T-helper 2 cell treated with Interferon-gamma antibody and Interleukin-4, amounts not matched to agents 100 ng/mL and 5 ng/mL, for 36 hours (primary cell): ENCODE measurements around the gene LONRF3. TPM values are rescaled to one million over a fixed set of nuclear protein-coding genes. Genes with fewer than 3 reads are reported as not detected.

Experiments used
- intact Hi-C: fragments of 100-400 bp; cut with micrococcal nuclease; formaldehyde crosslinking; loops from one replicate; pipeline ENCODE4 v1.15.1; 2023
- total RNA-seq: library from RNA; stranded (reverse); gene quantifications from 2 replicates; pipeline ENCODE4 v1.2.3, GENCODE V29; 2022

The LONRF3 gene
- total RNA-seq: 0.14 TPM in 1 of 2 replicates, not detected in the other

GRCh38 chrX:118974088-118974907 lies at the start of gene LONRF3:
Gene LONRF3, plus strand, starts transcription at chrX:118974618. Its CDS starts 163 bp downstream, at chrX:118974781.
- intact Hi-C loops: no loop called here

GRCh38 chrX:118928151-118928550 lies 46.3 kb upstream of the LONRF3 start:
- intact Hi-C loops: no loop called here

DNA sequence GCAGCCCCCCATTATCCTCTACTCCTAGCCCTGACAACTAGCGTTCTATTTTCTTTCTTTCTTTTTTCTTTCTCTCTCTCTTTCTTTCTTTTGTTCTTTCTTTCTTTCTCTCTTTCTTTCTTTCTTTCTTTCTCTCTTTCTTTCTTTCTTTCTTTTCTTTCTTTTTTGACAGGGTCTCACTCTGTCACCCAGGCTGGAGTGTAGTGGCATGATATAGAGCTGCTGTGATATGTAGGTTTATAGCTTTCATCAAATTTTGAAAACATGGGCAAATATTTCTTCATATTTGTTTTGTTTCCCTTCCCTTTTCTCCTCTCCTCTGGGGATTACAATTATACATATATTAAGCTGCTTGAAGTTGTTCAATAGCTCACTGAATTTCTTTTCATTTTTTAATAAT lies 39.1 kb upstream of the LONRF3 start:
- intact Hi-C loops: no loop called here

GRCh38 chrX:118941147-118941546 lies 33.3 kb upstream of the LONRF3 start:
- intact Hi-C loops: no loop called here

DNA sequence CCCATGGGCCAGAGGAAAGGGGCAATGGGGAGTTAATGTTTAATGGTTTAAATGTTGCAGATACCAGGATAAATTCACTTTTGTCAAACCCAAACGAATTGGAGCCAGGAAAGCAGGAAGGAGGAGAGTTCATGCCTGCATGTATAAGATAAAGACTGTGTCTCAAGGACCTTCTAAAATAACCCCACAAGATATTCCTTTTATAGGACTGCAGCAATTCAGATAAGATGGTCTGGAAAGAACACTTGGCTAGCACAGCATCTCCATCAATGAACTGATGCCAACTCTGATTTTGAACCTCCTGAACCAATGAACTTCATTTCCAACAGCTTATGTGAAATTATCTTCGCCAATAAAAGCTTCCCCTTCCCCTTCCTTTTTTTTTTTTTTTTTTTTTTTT lies 31.3 kb upstream of the LONRF3 start:
- intact Hi-C loops: no loop called here

DNA sequence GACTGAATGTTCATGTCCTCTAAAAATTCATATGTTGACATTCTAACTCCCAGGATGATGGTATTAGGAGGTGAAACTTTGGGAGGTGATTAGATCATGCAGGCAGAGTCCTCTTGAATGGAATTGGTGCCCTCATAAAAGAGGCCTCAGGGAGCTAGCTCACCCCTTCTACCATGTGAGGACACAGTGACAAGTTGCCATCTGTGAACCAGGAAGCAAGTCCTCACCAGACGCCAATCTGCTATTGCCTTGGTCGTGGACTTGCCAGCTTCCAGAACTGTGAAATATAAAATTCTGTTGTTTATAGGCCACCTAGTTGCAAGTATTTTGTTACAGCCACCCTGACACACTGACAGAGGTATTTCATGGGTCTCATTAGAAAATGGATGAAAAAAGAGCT lies 28.5 kb upstream of the LONRF3 start:
- intact Hi-C loops: no loop called here

DNA sequence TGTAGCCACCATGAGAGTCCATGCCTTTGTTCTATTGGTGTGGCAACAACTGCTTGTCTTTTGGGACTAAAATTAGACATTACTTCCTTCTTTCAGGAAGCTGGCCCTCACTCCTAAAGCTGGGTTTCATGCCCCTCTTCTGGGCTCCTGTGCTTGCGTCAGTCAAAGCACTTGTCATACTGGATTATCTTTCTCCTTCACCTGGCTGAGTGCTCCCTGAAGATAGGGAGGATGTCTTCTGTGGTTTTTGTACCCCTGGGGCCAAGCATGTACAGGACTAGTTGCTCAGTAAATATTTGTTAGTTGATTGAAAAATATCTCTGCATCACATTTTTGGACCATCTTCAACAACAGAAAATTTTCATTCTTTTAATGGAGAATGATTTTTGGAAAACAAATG lies 26.1 kb upstream of the LONRF3 start:
- intact Hi-C loops: no loop called here

GRCh38 chrX:118961866-118962560 lies 12.4 kb upstream of the LONRF3 start:
- intact Hi-C loops: no loop called here

- intact Hi-C loops: no loop called here
Measured at GRCh38 chrX:118963159-118963558, 11.3 kb upstream of the LONRF3 start.

DNA sequence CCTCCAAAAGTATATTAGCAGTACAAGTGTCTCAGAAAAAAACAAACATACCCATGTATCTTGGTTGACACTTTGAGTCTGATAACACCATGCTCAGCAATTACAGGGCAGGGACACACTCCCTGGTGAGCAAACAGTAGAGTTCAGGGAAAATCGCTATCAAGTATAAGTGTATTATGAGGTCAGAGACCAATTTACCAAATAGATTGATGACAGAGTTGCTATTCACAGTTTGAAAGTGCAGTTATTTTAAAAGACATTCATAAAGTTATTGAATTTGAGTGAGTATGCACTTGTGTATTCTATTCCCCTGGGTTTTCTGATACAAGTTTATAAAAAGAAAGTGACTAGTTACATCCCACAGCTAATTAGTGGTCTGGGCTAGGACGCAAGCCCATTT lies 10.2 kb upstream of the LONRF3 start:
- intact Hi-C loops: no loop called here

DNA sequence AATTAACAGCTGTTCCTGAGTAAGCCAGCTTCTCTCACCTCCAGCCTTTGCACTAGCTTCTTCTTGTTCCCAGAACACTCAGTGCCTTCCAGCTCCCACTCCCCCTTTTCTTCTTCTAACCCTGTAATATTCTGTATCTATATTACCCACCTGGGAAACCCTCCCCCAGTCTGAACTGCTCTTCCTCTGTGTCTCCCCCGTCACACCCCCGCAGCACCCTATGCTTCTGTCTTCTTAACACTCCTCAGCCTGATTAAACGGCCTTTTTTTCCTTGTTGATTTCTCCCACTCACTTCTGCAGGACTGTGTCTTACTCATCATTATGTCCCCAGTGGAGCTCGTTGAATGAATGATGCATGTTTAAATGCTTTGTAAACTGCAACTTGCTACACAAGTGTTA lies 9.0 kb upstream of the LONRF3 start:
- intact Hi-C loops: no loop called here

- intact Hi-C loops: no loop called here
Measured at GRCh38 chrX:118968031-118968430, 6.4 kb upstream of the LONRF3 start.

DNA sequence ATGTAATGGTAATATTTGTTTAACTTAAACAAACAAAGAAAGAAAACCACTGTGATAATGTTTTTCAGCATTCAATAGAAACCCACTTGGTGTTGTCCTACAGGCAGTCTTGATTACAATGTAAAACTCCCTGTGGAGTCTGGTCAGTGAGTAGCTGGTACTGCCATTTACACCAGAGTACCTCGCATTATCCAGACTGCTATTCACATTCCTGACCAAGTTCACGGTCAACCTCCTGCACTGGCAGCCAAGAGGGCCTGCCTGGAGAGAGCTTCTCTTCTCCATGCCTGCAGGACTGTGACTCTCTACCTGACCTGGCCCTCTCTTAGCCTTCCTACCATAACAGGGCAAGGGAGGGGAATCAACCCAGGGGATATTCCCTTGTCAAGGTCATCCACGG lies 2.9 kb upstream of the LONRF3 start:
- intact Hi-C loops: no loop called here

- intact Hi-C loops: no loop called here
Measured at GRCh38 chrX:118973389-118974087, 880 bp upstream of the LONRF3 start.

DNA sequence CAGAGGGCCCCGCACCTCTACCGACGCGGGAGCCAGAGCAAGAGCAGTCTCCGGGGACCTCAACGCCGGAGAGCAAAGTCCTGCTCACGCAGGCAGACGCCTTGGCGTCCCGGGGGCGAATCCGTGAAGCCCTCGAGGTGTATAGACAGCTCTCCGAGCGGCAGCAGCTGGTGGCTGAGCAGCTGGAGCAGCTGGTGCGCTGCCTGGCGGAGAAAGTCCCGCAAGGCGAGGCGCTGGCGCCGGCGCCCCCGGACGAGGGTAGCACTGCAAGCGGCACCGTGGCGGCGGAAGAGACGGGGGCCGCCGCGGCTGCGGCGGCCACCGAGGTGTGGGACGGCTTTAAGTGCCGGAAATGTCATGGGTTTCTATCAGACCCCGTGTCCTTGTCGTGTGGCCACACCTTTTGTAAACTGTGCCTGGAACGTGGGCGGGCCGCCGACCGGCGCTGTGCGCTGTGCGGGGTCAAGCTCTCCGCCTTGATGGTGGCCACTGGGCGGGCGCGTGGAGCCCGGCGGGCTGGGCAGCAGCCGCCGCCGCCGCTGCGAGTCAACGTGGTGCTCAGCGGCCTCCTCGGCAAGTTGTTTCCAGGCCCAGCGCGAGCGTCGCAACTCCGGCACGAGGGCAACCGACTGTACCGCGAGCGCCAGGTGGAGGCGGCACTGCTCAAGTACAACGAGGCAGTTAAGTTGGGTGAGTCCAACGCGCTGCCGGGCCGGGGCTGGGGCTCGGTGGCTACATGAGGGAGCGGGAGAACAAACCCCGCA lies 672 bp downstream of the LONRF3 start:
- intact Hi-C loops: no loop called here

DNA sequence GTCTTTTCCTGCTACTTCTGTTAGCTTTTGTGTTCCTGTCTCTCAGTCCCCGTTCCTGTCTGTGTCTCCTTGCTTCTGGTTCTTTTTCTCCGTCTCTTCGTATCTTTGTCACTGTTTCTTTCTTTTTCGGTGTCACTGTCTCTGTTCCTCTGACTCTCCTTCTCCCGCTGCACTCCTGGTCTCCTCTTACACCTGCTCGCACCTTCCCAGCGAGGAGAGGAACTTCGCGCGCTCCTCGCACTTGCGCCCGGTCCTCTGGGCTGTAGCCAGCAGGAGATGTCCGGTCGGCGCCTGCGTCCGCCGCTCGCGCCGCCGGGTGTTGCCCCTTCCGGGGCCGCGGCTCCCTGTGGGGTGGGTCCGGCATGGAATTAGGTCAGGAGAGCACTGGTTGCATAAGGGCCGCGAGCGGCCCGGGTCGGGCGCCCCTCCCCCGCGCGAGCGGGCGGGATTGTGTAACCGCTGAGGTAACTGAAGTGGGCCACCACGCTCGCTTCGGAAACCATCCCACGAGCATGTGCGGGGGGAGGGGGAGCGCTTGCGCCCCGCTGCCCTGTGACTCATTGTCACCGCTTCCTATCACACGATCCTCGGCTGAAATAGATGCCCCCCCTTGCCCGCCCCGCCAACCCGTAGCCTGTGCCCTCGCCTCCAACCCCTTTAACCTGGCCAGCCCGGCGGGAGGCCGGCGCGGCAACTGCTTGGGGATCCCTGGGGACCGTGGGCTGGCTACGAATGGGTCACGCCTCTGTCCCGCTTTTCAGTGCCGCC lies 1.6 kb downstream of the LONRF3 start:
- intact Hi-C loops: no loop called here

DNA sequence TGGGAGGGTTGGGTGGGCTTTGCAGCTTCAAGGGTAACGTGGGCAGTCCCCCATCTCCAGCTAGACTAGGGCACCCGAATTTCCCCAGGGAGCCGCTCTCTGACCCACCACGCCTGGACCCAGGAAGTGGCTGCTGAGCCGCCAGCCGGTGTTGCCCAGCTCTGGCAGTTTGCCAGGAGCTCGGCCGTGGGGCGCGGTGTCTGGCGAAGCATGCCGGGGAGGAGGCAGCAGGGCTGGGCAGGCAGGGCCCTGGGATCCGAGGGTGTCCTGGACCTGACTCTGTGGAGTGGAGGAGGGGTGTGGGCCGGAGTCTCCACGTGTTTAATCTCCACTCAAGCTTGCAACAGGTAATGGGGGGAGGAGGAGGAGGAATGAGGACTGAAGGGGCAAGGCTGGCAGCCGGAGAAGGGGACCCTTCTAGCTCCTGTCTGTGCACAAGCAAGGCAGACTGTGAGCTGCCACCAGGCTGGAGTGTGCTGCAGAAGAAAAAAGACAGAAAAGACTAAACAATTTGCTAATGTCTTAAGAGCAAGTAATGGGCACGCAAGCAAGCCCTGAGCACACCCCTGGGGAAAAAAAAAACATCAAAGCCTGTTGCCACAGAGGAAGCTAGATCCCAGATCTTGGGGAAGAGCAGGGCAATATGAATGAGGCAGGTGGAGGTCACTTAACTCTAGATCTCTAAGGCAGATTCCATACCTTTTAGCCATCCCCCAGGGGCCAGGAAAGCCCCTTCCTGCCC lies 2.4 kb downstream of the LONRF3 start:
- intact Hi-C loops: no loop called here

DNA sequence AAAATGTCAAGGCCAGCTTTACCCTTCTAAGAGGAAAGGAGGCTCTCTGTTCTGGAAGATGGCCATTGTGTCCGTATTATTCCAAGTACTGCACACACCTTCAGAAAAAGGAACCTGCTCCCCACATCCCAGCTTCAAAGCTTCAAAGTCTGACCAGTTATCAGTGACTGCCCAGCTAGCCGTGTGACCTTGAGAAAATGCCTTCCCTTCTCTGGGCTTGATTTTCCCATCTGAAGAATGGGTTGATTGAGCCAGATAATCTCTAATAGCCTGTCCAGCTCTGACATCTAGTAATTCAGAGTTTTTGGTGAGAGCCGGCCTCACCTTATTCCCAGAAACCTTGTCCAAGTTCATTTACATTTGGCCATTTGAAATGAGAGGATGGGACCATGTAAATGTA lies 3.0 kb downstream of the LONRF3 start:
- intact Hi-C loops: no loop called here

- intact Hi-C loops: no loop called here
Measured at GRCh38 chrX:118978451-118978850, 4.0 kb downstream of the LONRF3 start.

- intact Hi-C loops: no loop called here
Measured at GRCh38 chrX:118980761-118981160, 6.3 kb downstream of the LONRF3 start.
